Naive thymus-derived CD4-positive, alpha-beta T cell (primary cell): ENCODE results near the gene BCAS3. TPM values are rescaled to one million over a fixed set of nuclear protein-coding genes. Genes with fewer than 3 reads are reported as not detected.
A peak's percentile ranks its signal among the peaks of the same experiment; 100 is the strongest.

Experiments used
- ATAC-seq: fragments of 150-1000 bp; cut with Tn5 transposase; 2 replicates; pipeline ENCODE4 v1.10.0; 2021; ENCODE audit warnings: mild to moderate bottlenecking, moderate library complexity
- CTCF ChIA-PET: fragments of 350-600 bp; sonication (Branson Sonifier 250); formaldehyde crosslinking; loops from one replicate; lab custom pipeline; 2021; ENCODE audit warnings: antibody characterized with exemption; lab: Charles Lee
- POLR2A ChIA-PET: fragments of 350-600 bp; sonication (Branson Sonifier 250); formaldehyde crosslinking; loops from one replicate; lab custom pipeline; 2021; ENCODE audit warnings: antibody characterized with exemption, inconsistent platforms; lab: Charles Lee
- DNase-seq, 9 donors: peaks; one replicate each; pipeline versions ENCODE4 v3.0.0 to v3.0.0-alpha.2; 2020 to 2022; ENCODE audit warnings: mixed read lengths in 1 of 9
- H3K27ac ChIP-seq: one replicate; pipeline ENCODE4 v1.7.0; 2013; ENCODE audit warnings: mild to moderate bottlenecking, low read depth, low read length, moderate library complexity
- H3K27me3 ChIP-seq, 2 donors: one replicate each; pipeline ENCODE4 v1.7.0; 2013; ENCODE audit warnings: low read length in 2 of 2, mild to moderate bottlenecking in 2 of 2, moderate library complexity in 2 of 2; ENCODE audit not compliant: control insufficient read depth in 2 of 2, insufficient read depth in 2 of 2
- H3K36me3 ChIP-seq, 3 experiments: 1 replicate in 2 of 3; 2 replicates in 1 of 3; pipeline ENCODE4 v1.7.0; 2013; ENCODE audit warnings: low read length in 3 of 3, mild to moderate bottlenecking in 3 of 3, moderate library complexity in 1 of 3; ENCODE audit not compliant: insufficient read depth in 3 of 3, control insufficient read depth in 2 of 3
- H3K4me1 ChIP-seq, 2 donors: one replicate each; pipeline ENCODE4 v1.7.0; 2013; ENCODE audit warnings: low read length in 2 of 2, mild to moderate bottlenecking in 2 of 2, moderate library complexity in 1 of 2; ENCODE audit not compliant: control insufficient read depth in 2 of 2, insufficient read depth in 2 of 2
- H3K4me3 ChIP-seq: 2 replicates; pipeline ENCODE4 v1.7.0; 2013; ENCODE audit warnings: mild to moderate bottlenecking, low read length
- H3K9me3 ChIP-seq, 3 experiments: 1 replicate in 2 of 3; 2 replicates in 1 of 3; pipeline ENCODE4 v1.7.0; 2013; ENCODE audit warnings: low read length in 3 of 3; ENCODE audit not compliant: control insufficient read depth in 2 of 3
- H3K27ac Mint-ChIP-seq, 9 donors: one replicate each; pipeline ENCODE4 v1.8.0; 2020 to 2022; ENCODE audit warnings: mixed read lengths in 9 of 9, mild to moderate bottlenecking in 8 of 9, moderate library complexity in 5 of 9, inconsistent platforms in 2 of 9
- H3K27me3 Mint-ChIP-seq, 5 donors: one replicate each; pipeline ENCODE4 v1.8.0; 2021 to 2022; ENCODE audit warnings: mixed read lengths in 5 of 5, mild to moderate bottlenecking in 1 of 5
- H3K36me3 Mint-ChIP-seq, 5 donors: one replicate each; pipeline ENCODE4 v1.8.0; 2020 to 2022; ENCODE audit warnings: mixed read lengths in 5 of 5, mild to moderate bottlenecking in 3 of 5, inconsistent platforms in 1 of 5
- H3K4me1 Mint-ChIP-seq, 7 donors: one replicate each; pipeline ENCODE4 v1.8.0; 2020 to 2022; ENCODE audit warnings: mixed read lengths in 7 of 7, mild to moderate bottlenecking in 3 of 7, inconsistent platforms in 1 of 7
- H3K4me3 Mint-ChIP-seq, 10 donors: one replicate each; pipeline ENCODE4 v1.8.0; 2020 to 2022; ENCODE audit warnings: mild to moderate bottlenecking in 10 of 10, mixed read lengths in 10 of 10, moderate library complexity in 6 of 10, inconsistent platforms in 2 of 10
- H3K9me3 Mint-ChIP-seq, 11 donors: one replicate each; pipeline ENCODE4 v1.8.0; 2020 to 2022; ENCODE audit warnings: mixed read lengths in 11 of 11, mild to moderate bottlenecking in 4 of 11, inconsistent platforms in 1 of 11, moderate library complexity in 1 of 11
- intact Hi-C, 2 donors: fragments of 100-400 bp; cut with micrococcal nuclease; formaldehyde crosslinking; loops; one replicate each; pipeline ENCODE4 v1.15.1; 2023
- polyA plus RNA-seq, 2 donors: library from polyadenylated mRNA; unstranded; fragments of 300-500 nt; fragmentation: Illumina TruSeq; gene quantifications; one replicate each; pipeline ENCODE4 v1.2.3, GENCODE V29; 2021
- total RNA-seq, 6 experiments: library from RNA in 5 of 6; stranded (reverse) in 5 of 6; gene quantifications; 1 replicate in 5 of 6; 2 replicates in 1 of 6; pipeline ENCODE4 v1.2.3 and lab custom pipeline; 2021 to 2026

BCAS3 gene
- total and polyA plus RNA-seq, 7 experiments from 2014 or later, result 18.4 to 57.8 (median 37.5) TPM

DNA sequence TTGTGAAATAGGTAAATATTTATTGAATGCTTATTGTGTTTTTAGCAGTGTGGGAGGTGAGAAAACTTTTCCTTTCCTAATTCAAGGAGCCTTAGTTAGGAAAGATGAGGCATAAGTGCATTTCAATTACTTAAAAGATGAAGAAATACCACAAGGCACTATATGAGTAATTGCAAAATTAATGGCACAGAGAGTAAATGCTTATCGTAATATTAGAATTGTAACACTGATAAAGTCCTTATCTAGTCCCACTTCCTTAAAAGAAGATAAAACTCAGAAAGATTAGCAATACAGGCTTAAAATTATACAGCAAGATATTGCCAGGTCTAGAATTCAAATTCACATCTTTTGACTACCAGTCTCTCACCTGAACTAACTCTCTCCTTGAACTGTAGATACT, 489.4 kb downstream of the BCAS3 start:
- Histone ChIP-seq H3K4me3 (no peak overlapping the region), H3K27ac (no peak overlapping the region), H3K36me3 (no peaks in the 10 kb centered on the region), H3K9me3 (peaks cover 0 to 6% (median 0%) of the 10 kb centered on the region in 3 experiments), H3K4me1 (no peaks in the 10 kb centered on the region), H3K27me3 (no peaks in the 10 kb centered on the region)
- Mint-ChIP-seq H3K9me3 (peaks cover 2 to 10% (median 5%) of the 10 kb centered on the region in 11 donors), H3K4me1 (peaks cover 0 to 3% (median 2%) of the 10 kb centered on the region in 7 donors), H3K4me3 (no peak overlapping the region), H3K27me3 (no peaks in the 10 kb centered on the region), H3K27ac (no peak overlapping the region), H3K36me3 (peaks cover 3 to 31% (median 23%) of the 10 kb centered on the region in 5 donors)
- intact Hi-C loops, result no loop called here
- ChIA-PET POLR2A (no interaction called here), CTCF (no interaction called here)
- DNase-seq, result no peak
- no peak for ATAC-seq

DNA sequence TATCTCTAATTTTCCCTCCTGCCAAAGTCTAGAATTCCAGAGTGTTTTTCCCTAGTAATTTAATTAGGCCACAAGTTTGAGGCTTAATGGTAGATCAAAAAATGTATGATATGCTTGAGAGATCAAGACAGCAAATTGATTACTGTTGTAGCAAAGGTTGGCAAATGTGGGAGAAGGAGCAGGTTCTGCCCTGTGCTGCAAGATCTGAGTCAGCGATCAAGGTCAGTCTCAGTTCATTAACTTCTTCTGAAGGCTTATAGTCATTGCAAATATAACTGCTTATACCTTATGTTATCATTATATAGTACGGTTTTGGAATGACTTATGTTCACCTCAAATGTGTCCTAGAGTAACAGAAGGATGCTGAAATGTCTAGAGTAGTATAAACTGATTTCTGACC, 490.9 kb downstream of the BCAS3 start:
- intact Hi-C loops, result no loop called here
- ChIA-PET POLR2A (no interaction called here), CTCF (interaction anchor here (0.6 kb wide), 1 partner anchor 585 kb away, joined by 3 read pairs; no protein-coding TSS in a partner anchor)
- peaks cover 2 to 10% (median 5%) of the 10 kb centered on the region in 11 donors for H3K9me3 Mint-ChIP-seq
- Histone ChIP-seq H3K36me3 (no peaks in the 10 kb centered on the region), H3K4me3 (no peak overlapping the region), H3K27ac (no peak overlapping the region), H3K9me3 (peaks cover 0 to 6% (median 0%) of the 10 kb centered on the region in 3 experiments), H3K4me1 (no peaks in the 10 kb centered on the region), H3K27me3 (no peaks in the 10 kb centered on the region)
- peak overlapping the region in 1 of 9 donors; percentile 16 for H3K27ac Mint-ChIP-seq
- H3K27me3 Mint-ChIP-seq, result no peaks in the 10 kb centered on the region
- H3K36me3 Mint-ChIP-seq, result peaks cover 4 to 30% (median 23%) of the 10 kb centered on the region in 5 donors
- no peak overlapping the region for H3K4me3 Mint-ChIP-seq
- no peak for DNase-seq
- ATAC-seq, result no peak
- no peaks in the 10 kb centered on the region for H3K4me1 Mint-ChIP-seq

DNA sequence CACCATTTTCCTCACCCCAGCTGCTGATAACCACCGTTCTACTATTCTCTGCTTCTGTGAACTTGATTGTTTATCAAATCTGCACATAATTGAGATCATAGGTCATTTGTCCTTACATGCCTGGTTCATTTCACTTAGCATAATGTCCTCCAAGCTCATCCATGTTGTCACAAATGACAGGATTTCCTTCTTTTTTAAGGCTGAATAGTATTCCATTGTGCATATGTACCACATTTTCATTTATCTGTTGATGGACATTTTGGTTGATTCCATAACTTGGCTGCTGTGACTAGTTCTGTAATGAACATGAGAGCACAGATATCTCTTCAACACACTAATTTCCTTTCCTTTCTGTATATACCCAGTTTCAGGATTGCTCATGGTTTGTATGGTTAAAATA, 496.7 kb downstream of the BCAS3 start:
- H3K4me1 Mint-ChIP-seq, result peaks cover 0 to 10% (median 7%) of the 10 kb centered on the region in 7 donors
- no peaks in the 10 kb centered on the region for H3K9me3 ChIP-seq
- intact Hi-C loops, result no loop called here

DNA sequence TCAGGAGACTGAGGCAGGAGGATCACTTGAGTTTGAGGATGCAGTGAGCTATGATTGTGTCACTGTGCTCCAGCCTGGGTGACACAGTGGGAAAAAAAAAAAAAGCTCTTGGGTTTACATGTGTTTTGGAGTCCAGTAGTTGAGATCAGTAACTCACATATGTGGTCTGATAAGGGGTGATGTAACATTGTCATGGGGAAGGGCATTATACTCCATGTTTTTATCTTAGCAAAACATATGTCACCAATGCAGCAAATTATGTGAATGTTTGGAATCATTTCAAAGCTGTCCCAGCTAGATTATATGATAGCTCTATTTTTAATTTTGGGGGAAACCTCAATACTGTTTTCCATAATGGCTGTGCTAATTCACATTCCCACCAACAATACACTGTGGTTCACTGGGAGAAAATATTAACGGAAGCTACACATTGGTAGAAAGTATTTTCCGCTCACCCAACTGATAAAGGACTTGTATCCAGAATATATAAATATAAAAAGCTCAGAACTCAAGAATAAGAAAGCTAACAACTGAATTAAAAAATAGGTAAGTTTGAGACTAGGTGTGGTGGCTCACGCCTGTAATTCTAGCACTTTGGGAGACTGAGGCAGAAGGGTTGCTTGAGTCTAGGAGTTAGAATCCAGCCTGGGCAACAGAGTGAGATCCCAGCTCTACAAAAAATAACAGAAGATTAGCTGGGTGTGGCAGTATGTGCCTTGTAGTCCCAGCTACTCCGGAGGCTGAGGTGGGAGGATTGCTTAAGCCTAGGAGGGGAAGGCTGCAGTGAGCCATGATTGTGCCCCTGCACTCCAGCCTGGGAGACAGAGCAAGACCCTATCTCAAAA, 497.9 kb downstream of the BCAS3 start:
- Histone ChIP-seq H3K9me3 (no peaks in the 10 kb centered on the region), H3K4me3 (no peak overlapping the region), H3K27ac (no peak overlapping the region), H3K27me3 (no peaks in the 10 kb centered on the region), H3K4me1 (no peaks in the 10 kb centered on the region), H3K36me3 (no peaks in the 10 kb centered on the region)
- Mint-ChIP-seq H3K4me1 (peaks cover 0 to 10% (median 7%) of the 10 kb centered on the region in 7 donors), H3K27me3 (peaks cover 0 to 3% (median 0%) of the 10 kb centered on the region in 5 donors), H3K4me3 (no peak overlapping the region), H3K36me3 (peaks cover 2 to 22% (median 18%) of the 10 kb centered on the region in 5 donors), H3K9me3 (peaks cover 0 to 5% (median 0%) of the 10 kb centered on the region in 11 donors), H3K27ac (no peak overlapping the region)
- POLR2A ChIA-PET, result no interaction called here
- DNase-seq, result no peak
- intact Hi-C loops, result no loop called here
- CTCF ChIA-PET, result no interaction called here
- ATAC-seq, result no peak

More for the DNA sequence above, 496.7 kb downstream of the BCAS3 start:
- peaks cover 2 to 29% (median 20%) of the 10 kb centered on the region in 5 donors for H3K36me3 Mint-ChIP-seq
- peak overlapping the region in 1 of 9 donors; percentile 0 for H3K27ac Mint-ChIP-seq
- H3K9me3 Mint-ChIP-seq, result peaks cover 0 to 6% (median 0%) of the 10 kb centered on the region in 11 donors
- Histone ChIP-seq H3K4me3 (no peak overlapping the region), H3K4me1 (no peaks in the 10 kb centered on the region), H3K36me3 (no peaks in the 10 kb centered on the region), H3K27ac (no peak overlapping the region), H3K27me3 (no peaks in the 10 kb centered on the region)
- CTCF ChIA-PET, result no interaction called here
- H3K27me3 Mint-ChIP-seq, result peaks cover 0 to 3% (median 0%) of the 10 kb centered on the region in 5 donors
- no peak overlapping the region for H3K4me3 Mint-ChIP-seq
- DNase-seq (no peak), ATAC-seq (no peak)
- POLR2A ChIA-PET, result no interaction called here

DNA sequence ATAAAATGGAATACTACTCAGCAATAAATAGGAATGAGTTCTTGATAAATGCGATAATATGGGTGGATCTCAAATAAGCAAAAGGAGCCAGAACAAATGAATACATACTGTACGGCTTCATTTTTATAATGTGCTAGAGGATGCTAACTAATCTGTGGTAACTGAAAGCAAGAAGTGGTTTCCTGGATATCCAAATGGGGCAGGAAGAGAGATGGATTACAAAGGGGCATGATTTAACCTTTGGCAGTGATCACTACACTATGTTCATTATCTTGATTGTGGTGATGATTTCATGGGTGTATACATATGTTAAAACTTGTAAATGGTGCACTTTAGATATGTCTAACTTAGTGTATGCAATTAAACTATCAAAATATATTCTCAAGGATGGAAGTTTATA, 499.7 kb downstream of the BCAS3 start:
- intact Hi-C loops, result no loop called here
- Mint-ChIP-seq H3K27ac (no peak overlapping the region), H3K4me1 (peaks cover 0 to 10% (median 7%) of the 10 kb centered on the region in 7 donors), H3K9me3 (peaks cover 0 to 4% (median 0%) of the 10 kb centered on the region in 11 donors), H3K36me3 (peaks cover 0 to 9% (median 5%) of the 10 kb centered on the region in 5 donors), H3K4me3 (no peak overlapping the region), H3K27me3 (peaks cover 0 to 3% (median 0%) of the 10 kb centered on the region in 5 donors)
- Histone ChIP-seq H3K27me3 (no peaks in the 10 kb centered on the region), H3K4me3 (no peak overlapping the region), H3K36me3 (no peaks in the 10 kb centered on the region), H3K4me1 (no peaks in the 10 kb centered on the region), H3K27ac (no peak overlapping the region), H3K9me3 (no peaks in the 10 kb centered on the region)
- POLR2A ChIA-PET, result no interaction called here
- CTCF ChIA-PET, result no interaction called here
- DNase-seq (no peak), ATAC-seq (no peak)

DNA sequence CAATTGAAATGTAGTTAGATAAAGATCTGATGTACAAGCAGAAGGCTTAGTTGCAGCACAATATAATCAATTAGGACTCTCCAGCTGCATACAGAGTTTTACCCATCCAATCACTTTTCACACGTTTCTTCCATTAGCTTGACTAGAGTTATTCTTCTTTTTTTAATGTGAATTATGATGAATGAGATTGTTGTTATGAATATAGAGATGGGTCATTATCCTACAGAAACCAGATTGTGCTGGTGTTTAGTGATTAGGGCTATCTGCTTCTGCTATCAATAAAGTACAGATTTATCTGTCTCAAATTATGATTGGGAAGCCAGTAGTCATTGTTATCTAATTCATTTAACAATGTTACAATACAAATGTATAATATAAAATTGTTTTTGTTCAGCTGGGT, 500.6 kb downstream of the BCAS3 start:
- peaks cover 0 to 9% (median 5%) of the 10 kb centered on the region in 5 donors for H3K36me3 Mint-ChIP-seq
- peaks cover 0 to 10% (median 7%) of the 10 kb centered on the region in 7 donors for H3K4me1 Mint-ChIP-seq
- no peak for DNase-seq
- ChIA-PET CTCF (no interaction called here), POLR2A (no interaction called here)
- no peak overlapping the region for H3K27ac Mint-ChIP-seq
- Histone ChIP-seq H3K9me3 (no peaks in the 10 kb centered on the region), H3K36me3 (no peaks in the 10 kb centered on the region), H3K27ac (no peak overlapping the region), H3K4me1 (no peaks in the 10 kb centered on the region), H3K27me3 (no peaks in the 10 kb centered on the region), H3K4me3 (no peak overlapping the region)
- intact Hi-C loops, result no loop called here
- peaks cover 0 to 4% (median 0%) of the 10 kb centered on the region in 11 donors for H3K9me3 Mint-ChIP-seq
- peaks cover 0 to 3% (median 0%) of the 10 kb centered on the region in 5 donors for H3K27me3 Mint-ChIP-seq
- no peak for ATAC-seq
- H3K4me3 Mint-ChIP-seq, result no peak overlapping the region
